HG03460 (cell line): Measurements from ENCODE around the gene PPRC1.

Experiments used
- ATAC-seq: cut with Tn5 transposase; IDR thresholded peaks from one replicate; pipeline ENCODE4 v1.9.1; 2021; ENCODE audit not compliant: unreplicated experiment

The PPRC1 gene

GRCh38 chr10:102116656-102117055, 16.2 kb upstream of the PPRC1 start:
- no peak for ATAC-seq

- no peak for ATAC-seq
These were observed 15.3 kb upstream of the PPRC1 start for GRCh38 chr10:102117391-102118159.

GRCh38 chr10:102118867-102119266, 14.0 kb upstream of the PPRC1 start:
- no peak for ATAC-seq

GRCh38 chr10:102119417-102120141, 13.3 kb upstream of the PPRC1 start:
- no peak for ATAC-seq

- ATAC-seq, result peak; percentile 48
These were observed 12.5 kb upstream of the PPRC1 start, which contains the start of gene LDB1 for GRCh38 chr10:102120142-102120990. Gene LDB1 (minus strand): TSS chr10:102120368. CDS start chr10:102120110, 258 bp downstream.

- ATAC-seq, result no peak
These were observed 11.7 kb upstream of the PPRC1 start for GRCh38 chr10:102120991-102121738.

- no peak for ATAC-seq
These were observed 11.0 kb upstream of the PPRC1 start for GRCh38 chr10:102121739-102122372.

- ATAC-seq, result no peak
These were observed 10.4 kb upstream of the PPRC1 start for GRCh38 chr10:102122450-102122849.

GRCh38 chr10:102123223-102123622, 9.6 kb upstream of the PPRC1 start:
- ATAC-seq, result no peak

GRCh38 chr10:102131286-102132170, 1.3 kb upstream of the PPRC1 start:
- ATAC-seq, result no peak

GRCh38 chr10:102132193-102132562, 662 bp upstream of the PPRC1 start:
- no peak for ATAC-seq

- ATAC-seq, result no peak
These were observed 744 bp downstream of the PPRC1 start for GRCh38 chr10:102133373-102134195.

- no peak for ATAC-seq
These were observed 1.6 kb downstream of the PPRC1 start for GRCh38 chr10:102134416-102134815.

- no peak for ATAC-seq
These were observed 3.2 kb downstream of the PPRC1 start for GRCh38 chr10:102135956-102136526.

GRCh38 chr10:102139281-102140110, 6.7 kb downstream of the PPRC1 start:
- no peak for ATAC-seq

GRCh38 chr10:102140218-102140617, 7.4 kb downstream of the PPRC1 start:
- no peak for ATAC-seq

GRCh38 chr10:102140913-102141540, 8.2 kb downstream of the PPRC1 start:
- no peak for ATAC-seq
